IgD-negative memory B cell (primary cell): ENCODE results near the gene KLK7. TPM values are rescaled to one million over a fixed set of nuclear protein-coding genes. Genes with fewer than 3 reads are reported as not detected.

Experiments
- H3K27ac Mint-ChIP-seq, 3 donors: one replicate each; pipeline ENCODE4 v1.8.0; 2020 to 2022; ENCODE audit warnings: mild to moderate bottlenecking in 3 of 3, mixed read lengths in 3 of 3, moderate library complexity in 1 of 3
- H3K27me3 Mint-ChIP-seq: one replicate; pipeline ENCODE4 v1.8.0; 2021; ENCODE audit warnings: mixed read lengths
- H3K36me3 Mint-ChIP-seq: one replicate; pipeline ENCODE4 v1.8.0; 2020; ENCODE audit warnings: mild to moderate bottlenecking, mixed read lengths
- H3K4me1 Mint-ChIP-seq, 3 donors: one replicate each; pipeline ENCODE4 v1.8.0; 2020 to 2022; ENCODE audit warnings: mixed read lengths in 3 of 3, mild to moderate bottlenecking in 1 of 3
- H3K4me3 Mint-ChIP-seq, 4 donors: one replicate each; pipeline ENCODE4 v1.8.0; 2020 to 2022; ENCODE audit warnings: mild to moderate bottlenecking in 4 of 4, mixed read lengths in 4 of 4, moderate library complexity in 3 of 4
- H3K9me3 Mint-ChIP-seq, 3 donors: one replicate each; pipeline ENCODE4 v1.8.0; 2020 to 2021; ENCODE audit warnings: mixed read lengths in 3 of 3, mild to moderate bottlenecking in 1 of 3
- polyA plus RNA-seq: library from polyadenylated mRNA; unstranded; fragments of 300-500 nt; fragmentation: Illumina TruSeq; gene quantifications from one replicate; pipeline ENCODE4 v1.2.3, GENCODE V29; 2021

The KLK7 gene
- polyA plus RNA-seq = not detected

- Mint-ChIP-seq H3K4me1 (no peaks in the 10 kb centered on the region), H3K27ac (no peak within 1 kb of the TSS), H3K4me3 (no peak within 1 kb of the TSS), H3K36me3 (no peaks in the 10 kb centered on the region), H3K9me3 (peaks cover 1 to 5% (median 2%) of the 10 kb centered on the region in 3 donors), H3K27me3 (peaks cover 18% of the 10 kb centered on the region)
Measured at GRCh38 chr19:50983625-50984292, at the start of gene KLK7. KLK7 (minus strand) TSS chr19:50983917; CDS start chr19:50982399, 1,518 bp downstream.

DNA sequence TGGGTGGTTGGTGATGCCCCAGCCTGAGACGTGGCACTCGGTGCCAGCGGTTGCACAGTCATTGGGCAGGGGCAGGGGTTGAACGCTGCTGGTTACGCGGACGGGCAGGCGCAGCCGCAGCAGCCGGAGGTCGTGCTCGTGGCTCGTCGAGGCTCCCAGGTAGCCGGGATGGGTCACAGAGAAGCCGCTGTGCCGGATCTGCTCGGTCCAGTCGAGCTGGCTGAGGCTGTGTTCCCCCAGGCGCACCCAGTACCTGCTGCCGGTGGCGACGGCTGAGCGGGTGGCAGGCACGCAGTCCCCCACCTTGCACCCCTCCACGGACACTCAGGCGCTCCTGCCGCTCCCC, 48.1 kb upstream of the KLK7 start:
- Mint-ChIP-seq H3K36me3 (no peaks in the 10 kb centered on the region), H3K4me3 (no peak overlapping the region), H3K27ac (no peak overlapping the region), H3K4me1 (no peaks in the 10 kb centered on the region), H3K27me3 (peaks cover 19% of the 10 kb centered on the region), H3K9me3 (no peaks in the 10 kb centered on the region)

- Mint-ChIP-seq H3K4me1 (no peaks in the 10 kb centered on the region), H3K9me3 (no peaks in the 10 kb centered on the region), H3K27me3 (peaks cover 21% of the 10 kb centered on the region), H3K4me3 (no peak overlapping the region), H3K36me3 (no peaks in the 10 kb centered on the region), H3K27ac (no peak overlapping the region)
Measured at GRCh38 chr19:51031220-51031879, 47.6 kb upstream of the KLK7 start.

- H3K27ac Mint-ChIP-seq = no peak overlapping the region
- no peaks in the 10 kb centered on the region for H3K9me3 Mint-ChIP-seq
- H3K36me3 Mint-ChIP-seq = no peaks in the 10 kb centered on the region
- H3K4me3 Mint-ChIP-seq = no peak overlapping the region
- no peaks in the 10 kb centered on the region for H3K4me1 Mint-ChIP-seq
- H3K27me3 Mint-ChIP-seq = peaks cover 20% of the 10 kb centered on the region
Measured at GRCh38 chr19:51030631-51031030, 46.9 kb upstream of the KLK7 start.

DNA sequence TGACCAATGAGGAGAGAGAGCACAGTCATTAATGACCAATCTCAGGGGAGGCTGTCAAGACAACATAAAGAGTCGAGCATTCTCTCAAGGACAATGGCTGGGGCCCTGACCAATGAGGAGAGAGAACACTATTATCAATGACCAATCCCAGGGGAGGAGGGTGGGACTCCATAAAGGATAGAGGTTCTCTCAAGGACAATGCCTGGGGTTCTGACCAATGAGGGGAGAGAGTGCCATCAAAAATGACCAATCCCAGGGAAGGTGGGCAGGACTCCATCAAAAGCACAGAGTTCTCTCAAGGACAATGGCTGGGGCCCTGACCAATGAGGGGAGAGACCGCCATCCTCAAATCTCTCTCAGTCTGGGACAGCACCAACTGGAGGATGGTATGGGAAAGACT, 46.0 kb upstream of the KLK7 start:
- H3K27ac Mint-ChIP-seq = no peak overlapping the region
- no peaks in the 10 kb centered on the region for H3K36me3 Mint-ChIP-seq
- H3K9me3 Mint-ChIP-seq = no peaks in the 10 kb centered on the region
- no peaks in the 10 kb centered on the region for H3K4me1 Mint-ChIP-seq
- H3K27me3 Mint-ChIP-seq = peaks cover 22% of the 10 kb centered on the region
- H3K4me3 Mint-ChIP-seq = no peak overlapping the region

GRCh38 chr19:51027873-51028272, 44.2 kb upstream of the KLK7 start:
- H3K9me3 Mint-ChIP-seq = no peaks in the 10 kb centered on the region
- no peak overlapping the region for H3K4me3 Mint-ChIP-seq
- no peaks in the 10 kb centered on the region for H3K4me1 Mint-ChIP-seq
- H3K27me3 Mint-ChIP-seq = peaks cover 20% of the 10 kb centered on the region
- no peaks in the 10 kb centered on the region for H3K36me3 Mint-ChIP-seq
- peak overlapping the region in 1 of 3 donors; percentile 71 for H3K27ac Mint-ChIP-seq

DNA sequence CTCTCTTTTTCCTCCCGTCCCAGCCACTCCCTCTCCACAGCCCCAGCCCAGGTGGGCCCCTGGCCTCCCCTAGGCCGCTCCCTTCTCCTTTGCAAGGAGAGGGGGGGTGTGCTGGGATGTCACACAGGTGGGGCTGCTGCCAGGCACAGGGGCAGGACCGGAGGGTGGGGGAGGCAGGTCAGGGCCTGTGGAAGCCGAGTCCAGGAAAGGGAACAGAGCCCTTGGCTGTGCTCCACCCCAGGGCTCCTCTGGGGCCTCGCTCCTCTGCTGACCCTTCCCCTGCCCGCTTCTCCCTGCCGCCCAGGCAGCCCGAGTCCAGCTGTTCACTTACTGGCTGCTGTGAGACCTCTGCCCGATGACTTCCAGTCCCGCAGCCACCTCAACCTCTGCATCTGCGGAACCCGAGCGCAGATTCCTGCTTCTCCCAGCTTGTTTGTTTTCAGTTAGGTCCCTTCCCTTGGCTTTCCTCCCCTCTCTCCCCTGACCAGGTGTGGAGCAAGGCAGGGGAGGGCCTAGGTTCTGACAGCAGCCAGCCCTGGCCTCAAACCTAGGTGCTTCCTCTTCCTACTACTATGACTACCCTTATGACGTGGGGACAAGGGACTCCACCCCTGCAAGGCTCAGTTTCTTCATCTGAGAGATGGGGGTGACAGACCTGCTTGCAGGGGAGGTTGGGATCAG, 43.5 kb upstream of the KLK7 start:
- no peaks in the 10 kb centered on the region for H3K36me3 Mint-ChIP-seq

DNA sequence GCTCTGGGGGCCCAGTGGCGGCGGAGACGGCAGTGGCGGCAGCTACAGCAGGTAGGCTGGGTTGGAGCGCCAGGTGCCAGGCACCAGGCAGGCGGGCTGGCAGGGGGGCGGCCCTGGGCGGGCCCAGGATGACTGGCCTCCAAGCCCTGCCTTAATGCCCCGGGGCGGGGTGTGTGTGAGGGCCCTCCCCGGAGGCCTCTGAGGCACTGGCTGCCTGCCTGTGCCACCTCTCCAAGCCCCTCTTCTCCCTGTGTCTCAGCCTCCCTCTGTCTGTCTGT, 42.8 kb upstream of the KLK7 start, which contains the start of gene KLK11:
KLK11 (minus strand) TSS at position 63 of the 278 bp plus-strand sequence. CDS start 985 bp downstream, outside the sequence.
- no peaks in the 10 kb centered on the region for H3K36me3 Mint-ChIP-seq
- H3K27me3 Mint-ChIP-seq = peaks cover 15% of the 10 kb centered on the region
- no peak within 1 kb of the TSS for H3K27ac Mint-ChIP-seq
- H3K9me3 Mint-ChIP-seq = no peaks in the 10 kb centered on the region
- no peaks in the 10 kb centered on the region for H3K4me1 Mint-ChIP-seq
- H3K4me3 Mint-ChIP-seq = no peak within 1 kb of the TSS

More for the DNA sequence above, 43.5 kb upstream of the KLK7 start:
- H3K4me3 Mint-ChIP-seq = no peak overlapping the region
- no peak overlapping the region for H3K27ac Mint-ChIP-seq
- H3K9me3 Mint-ChIP-seq = no peaks in the 10 kb centered on the region
- peaks cover 17% of the 10 kb centered on the region for H3K27me3 Mint-ChIP-seq
- H3K4me1 Mint-ChIP-seq = no peaks in the 10 kb centered on the region

DNA sequence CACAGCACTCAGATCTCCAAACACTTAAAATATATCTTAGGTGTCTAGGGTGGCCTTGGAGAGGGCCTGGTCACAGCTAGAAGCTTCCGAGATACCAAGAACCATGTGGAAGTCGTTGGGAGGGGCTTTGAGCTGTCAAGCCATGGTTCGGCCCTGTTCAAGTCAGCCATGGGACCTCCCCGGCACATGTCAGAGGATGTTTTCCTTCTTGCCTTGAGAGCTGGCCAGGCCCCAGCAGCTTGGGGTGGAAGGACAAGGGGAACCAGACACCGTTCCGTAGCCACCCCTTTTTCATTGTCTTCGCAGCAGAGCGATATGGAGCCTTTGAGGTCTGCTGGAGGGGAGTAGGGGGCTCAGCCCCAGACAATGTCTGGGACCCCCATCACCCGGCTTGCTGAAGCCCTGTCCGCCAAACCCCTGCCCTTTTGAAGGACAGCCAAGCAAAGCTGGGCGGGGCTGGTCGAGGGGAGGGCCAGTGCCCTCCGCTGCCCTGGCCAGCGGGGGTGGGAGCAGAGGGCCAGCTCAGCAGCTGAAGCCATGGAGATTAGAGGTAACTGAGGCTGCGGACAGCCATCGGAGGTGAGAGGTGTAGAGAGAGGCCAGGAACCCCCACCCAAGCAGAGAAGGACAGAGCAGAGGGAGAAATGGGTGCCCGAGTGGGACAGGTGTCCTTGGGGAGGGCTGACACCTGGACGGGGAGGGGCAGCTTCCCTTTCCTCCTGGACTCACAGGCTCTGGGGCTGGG, 42.3 kb upstream of the KLK7 start:
- Mint-ChIP-seq H3K4me1 (no peaks in the 10 kb centered on the region), H3K9me3 (no peaks in the 10 kb centered on the region), H3K27me3 (peaks cover 16% of the 10 kb centered on the region), H3K4me3 (no peak overlapping the region), H3K27ac (no peak overlapping the region), H3K36me3 (no peaks in the 10 kb centered on the region)

DNA sequence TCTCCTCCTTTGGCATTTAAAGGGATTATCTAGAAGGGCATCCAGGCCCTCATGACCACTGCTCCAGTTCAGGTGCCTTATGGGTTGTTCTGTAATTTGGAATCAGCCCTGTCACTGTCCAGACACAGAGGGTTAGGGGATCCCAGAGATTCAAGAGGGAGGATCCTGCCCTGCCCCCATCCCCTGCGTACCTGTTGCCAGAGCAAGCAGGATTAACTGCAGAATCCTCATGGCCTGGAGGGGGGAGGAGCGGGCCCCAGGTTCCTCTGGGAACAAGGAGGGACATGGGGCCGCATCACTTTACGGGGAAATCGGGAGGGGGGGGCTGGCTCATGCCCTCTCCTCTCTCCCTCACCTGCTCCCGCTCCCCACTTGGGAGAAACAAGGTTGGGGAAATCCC, 41.7 kb upstream of the KLK7 start:
- H3K36me3 Mint-ChIP-seq = no peaks in the 10 kb centered on the region
- no peak overlapping the region for H3K4me3 Mint-ChIP-seq
- no peaks in the 10 kb centered on the region for H3K9me3 Mint-ChIP-seq
- H3K27ac Mint-ChIP-seq = no peak overlapping the region
- peaks cover 15% of the 10 kb centered on the region for H3K27me3 Mint-ChIP-seq
- H3K4me1 Mint-ChIP-seq = no peaks in the 10 kb centered on the region

- Mint-ChIP-seq H3K27me3 (peaks cover 15% of the 10 kb centered on the region), H3K9me3 (no peaks in the 10 kb centered on the region)
Measured at GRCh38 chr19:51024924-51025323, 41.2 kb upstream of the KLK7 start.

GRCh38 chr19:51023946-51024345, 40.2 kb upstream of the KLK7 start:
- Mint-ChIP-seq H3K4me1 (no peaks in the 10 kb centered on the region), H3K27ac (no peak overlapping the region), H3K36me3 (no peaks in the 10 kb centered on the region), H3K9me3 (no peaks in the 10 kb centered on the region), H3K27me3 (peaks cover 17% of the 10 kb centered on the region), H3K4me3 (no peak overlapping the region)

More at GRCh38 chr19:51024924-51025323, 41.2 kb upstream of the KLK7 start:
- Mint-ChIP-seq H3K27ac (no peak overlapping the region), H3K4me1 (no peaks in the 10 kb centered on the region), H3K4me3 (no peak overlapping the region), H3K36me3 (no peaks in the 10 kb centered on the region)

DNA sequence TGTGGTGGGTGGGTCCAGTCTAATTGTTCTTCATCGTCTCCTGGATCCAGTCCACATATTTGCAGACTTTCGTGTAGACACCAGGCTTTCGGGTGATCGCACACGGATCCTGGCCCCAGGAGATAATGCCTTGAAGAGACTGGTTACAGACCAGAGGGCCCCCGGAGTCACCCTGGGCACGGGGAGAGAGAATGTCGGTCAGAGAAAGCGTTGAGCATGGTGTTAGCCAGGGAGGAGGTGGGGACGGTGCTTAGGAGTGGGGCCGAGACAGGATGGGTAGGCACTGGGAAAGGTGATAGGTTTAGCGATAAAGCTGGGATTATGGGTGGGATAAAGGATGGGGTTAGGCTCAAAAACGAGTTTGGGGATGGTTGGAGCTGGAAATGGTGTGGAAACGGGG, 38.8 kb upstream of the KLK7 start:
- no peak overlapping the region for H3K4me3 Mint-ChIP-seq
- H3K27ac Mint-ChIP-seq = no peak overlapping the region
- peaks cover 2% of the 10 kb centered on the region for H3K36me3 Mint-ChIP-seq
- H3K27me3 Mint-ChIP-seq = peaks cover 28% of the 10 kb centered on the region
- peaks cover 0 to 2% (median 1%) of the 10 kb centered on the region in 3 donors for H3K4me1 Mint-ChIP-seq
- peaks cover 0 to 4% (median 0%) of the 10 kb centered on the region in 3 donors for H3K9me3 Mint-ChIP-seq

DNA sequence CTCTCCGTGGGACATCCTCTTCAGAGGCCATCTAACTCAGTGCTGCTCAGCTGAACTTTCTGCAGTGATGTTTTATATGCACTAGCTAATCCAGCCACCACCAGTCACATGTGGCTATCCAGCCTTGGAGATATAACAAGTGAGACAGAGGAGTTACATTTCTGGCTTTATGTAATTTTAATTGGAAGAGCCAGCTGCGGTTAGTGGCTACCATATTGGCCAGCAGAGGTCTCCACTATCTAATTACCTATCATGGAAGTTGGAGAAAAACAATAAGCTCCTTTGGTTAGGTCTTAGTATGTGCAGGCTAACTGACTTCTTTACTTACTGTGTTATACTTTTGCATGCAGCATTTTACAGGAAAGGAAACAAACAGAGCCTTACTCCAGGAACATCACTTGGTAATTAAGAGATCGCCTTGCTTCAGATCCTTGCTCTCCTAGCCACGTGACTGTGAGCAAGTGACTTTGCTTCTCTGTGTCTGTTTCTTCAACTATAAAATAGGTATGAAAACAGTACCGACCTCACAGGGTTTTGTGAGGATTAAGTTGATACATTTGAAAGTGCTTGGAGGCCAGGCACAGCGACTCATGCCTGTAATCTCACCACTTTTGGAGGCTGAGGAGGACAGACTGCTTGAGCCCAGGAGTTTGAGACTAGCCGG, 37.4 kb upstream of the KLK7 start:
- Mint-ChIP-seq H3K27ac (no peak overlapping the region), H3K36me3 (peaks cover 2% of the 10 kb centered on the region), H3K27me3 (peaks cover 36% of the 10 kb centered on the region), H3K4me3 (peak overlapping the region in 1 of 4 donors; percentile 41), H3K9me3 (peaks cover 0 to 5% (median 0%) of the 10 kb centered on the region in 3 donors), H3K4me1 (peaks cover 0 to 2% (median 1%) of the 10 kb centered on the region in 3 donors)

- Mint-ChIP-seq H3K4me1 (peaks cover 0 to 2% (median 1%) of the 10 kb centered on the region in 3 donors), H3K4me3 (peak within 1 kb of the TSS in 1 of 4 donors; percentile 74), H3K27me3 (peaks cover 44% of the 10 kb centered on the region), H3K36me3 (peaks cover 2% of the 10 kb centered on the region), H3K27ac (no peak within 1 kb of the TSS), H3K9me3 (peaks cover 0 to 10% (median 0%) of the 10 kb centered on the region in 3 donors)
Measured at GRCh38 chr19:51019544-51019925, 35.8 kb upstream of the KLK7 start, which contains the start of gene KLK10. KLK10 (minus strand) TSS chr19:51019709; CDS start chr19:51019130, 579 bp downstream.
